ENCODE data around the gene SMARCA4. TPM values are rescaled to one million over a fixed set of nuclear protein-coding genes. Genes with fewer than 3 reads are reported as not detected.
"Not testable (repeated sequence)": the region's sequence is repeated elsewhere in the genome, so short reads cannot be mapped to it uniquely, and the experiment has no call there.

Gene SMARCA4
- total and polyA plus RNA-seq, 7 donors = 22.5 to 73.9 (median 39.1) TPM

GRCh38 chr19:11098861-11099260 is 138.0 kb downstream of the SMARCA4 start:
- H3K4me3 ChIP-seq = no peak overlapping the region
- peaks cover 0 to 62% (median 18%) of the 10 kb centered on the region in 4 donors for H3K36me3 ChIP-seq
- H3K9me3 ChIP-seq = no peaks in the 10 kb centered on the region
- WGBS, 2 donors = 84 to 86% methylated on average over 3 of the region's 3 CpGs
- intact Hi-C loops (cut with DNase I) = no loop called here
- no peaks in the 10 kb centered on the region for H3K27me3 ChIP-seq
- no peak for DNase-seq
- TF ChIP-seq POLR2A (IDR thresholded peaks at IDR 0.05) (no peak), EP300 (IDR thresholded peaks at IDR 0.05) (no peak), POLR2AphosphoS5 (IDR thresholded peaks at IDR 0.05) (no peak), CTCF (IDR thresholded peaks at IDR 0.05) (no peak)
- no peak overlapping the region for H3K27ac ChIP-seq
- peaks cover 0 to 28% (median 14%) of the 10 kb centered on the region in 4 donors for H3K4me1 ChIP-seq

- H3K4me3 ChIP-seq = no peak overlapping the region
- intact Hi-C loops (cut with DNase I) = no loop called here
- WGBS, 2 donors = 77 to 87% methylated on average over 12 of the region's 12 CpGs
- H3K4me1 ChIP-seq = peaks cover 0 to 16% (median 5%) of the 10 kb centered on the region in 4 donors
- DNase-seq = no peak
- TF ChIP-seq POLR2A (IDR thresholded peaks at IDR 0.05) (no peak), POLR2AphosphoS5 (IDR thresholded peaks at IDR 0.05) (no peak), EP300 (IDR thresholded peaks at IDR 0.05) (no peak), CTCF (IDR thresholded peaks at IDR 0.05) (no peak)
- H3K27ac ChIP-seq = no peak overlapping the region
- no peaks in the 10 kb centered on the region for H3K9me3 ChIP-seq
- H3K36me3 ChIP-seq = peaks cover 0 to 68% (median 25%) of the 10 kb centered on the region in 4 donors
- no peaks in the 10 kb centered on the region for H3K27me3 ChIP-seq
These were observed 139.2 kb downstream of the SMARCA4 start for GRCh38 chr19:11100049-11100448.

GRCh38 chr19:11101057-11101456 is 140.2 kb downstream of the SMARCA4 start:
- Histone ChIP-seq H3K9me3 (no peaks in the 10 kb centered on the region), H3K36me3 (peaks cover 0 to 72% (median 32%) of the 10 kb centered on the region in 4 donors), H3K27me3 (no peaks in the 10 kb centered on the region), H3K4me1 (peaks cover 0 to 6% (median under 1%) of the 10 kb centered on the region in 4 donors), H3K27ac (no peak overlapping the region), H3K4me3 (no peak overlapping the region)
- intact Hi-C loops (cut with DNase I) = no loop called here
- no peak for DNase-seq
- TF ChIP-seq CTCF (IDR thresholded peaks at IDR 0.05) (no peak), POLR2AphosphoS5 (IDR thresholded peaks at IDR 0.05) (no peak)
- 95 to 97% methylated on average over 5 of the region's 5 CpGs for WGBS, 2 donors

- no peak for DNase-seq
- TF ChIP-seq EP300 (IDR thresholded peaks at IDR 0.05) = no peak
- TF ChIP-seq POLR2AphosphoS5 (IDR thresholded peaks at IDR 0.05) = no peak
- Histone ChIP-seq H3K4me1 (no peaks in the 10 kb centered on the region), H3K36me3 (peaks cover 0 to 83% (median 46%) of the 10 kb centered on the region in 4 donors), H3K4me3 (no peak overlapping the region), H3K27ac (no peak overlapping the region), H3K9me3 (no peaks in the 10 kb centered on the region), H3K27me3 (no peaks in the 10 kb centered on the region)
- 83 to 93% methylated on average over 16 of the region's 16 CpGs for WGBS, 2 donors
- intact Hi-C loops (cut with DNase I) = no loop called here
These were observed 142.1 kb downstream of the SMARCA4 start for GRCh38 chr19:11102944-11103343.

- WGBS, 2 donors = 92 to 94% methylated on average over 10 of the region's 10 CpGs
- H3K27me3 ChIP-seq; H3K4me3 ChIP-seq; H3K4me1 ChIP-seq; H3K27ac ChIP-seq; intact Hi-C loops (cut with DNase I); DNase-seq; H3K9me3 ChIP-seq: not testable (repeated sequence)
- H3K36me3 ChIP-seq = peaks cover 0 to 90% (median 51%) of the 10 kb centered on the region in 4 donors
These were observed 142.8 kb downstream of the SMARCA4 start for GRCh38 chr19:11103667-11104066.

- TF ChIP-seq EP300 (IDR thresholded peaks at IDR 0.05) (no peak), POLR2AphosphoS5 (IDR thresholded peaks at IDR 0.05) (no peak), CTCF (IDR thresholded peaks at IDR 0.05) (no peak), POLR2A (IDR thresholded peaks at IDR 0.05) (no peak)
- peaks cover 0 to 99% (median 57%) of the 10 kb centered on the region in 4 donors for H3K36me3 ChIP-seq
- H3K27me3 ChIP-seq = no peaks in the 10 kb centered on the region
- intact Hi-C loops (cut with DNase I) = no loop called here
- no peaks in the 10 kb centered on the region for H3K4me1 ChIP-seq
- no peak overlapping the region for H3K4me3 ChIP-seq
- H3K9me3 ChIP-seq = no peaks in the 10 kb centered on the region
- no peak overlapping the region for H3K27ac ChIP-seq
- DNase-seq = no peak
- WGBS, 2 donors = 90 to 93% methylated on average over 36 of the region's 36 CpGs
These were observed 144.3 kb downstream of the SMARCA4 start for GRCh38 chr19:11105014-11105636.
